Endodermal cell (in vitro differentiated cells): ENCODE results near the gene TRAPPC3L. TPM values are rescaled to one million over a fixed set of nuclear protein-coding genes. Genes with fewer than 3 reads are reported as not detected.

Experiments
- DNase-seq: peaks from one replicate; pipeline ENCODE4 v3.0.0-alpha.2; 2017
- H3K27ac ChIP-seq: 2 replicates; pipeline ENCODE4 v1.5.1; 2013; ENCODE audit warnings: mild to moderate bottlenecking, low read depth, low read length, moderate library complexity
- H3K27me3 ChIP-seq: 2 replicates; pipeline ENCODE4 v1.6.1; 2013; ENCODE audit warnings: mild to moderate bottlenecking, low read length, moderate library complexity; ENCODE audit not compliant: insufficient read depth, control insufficient read depth, poor library complexity, severe bottlenecking
- H3K36me3 ChIP-seq: 2 replicates; pipeline ENCODE4 v1.7.0; 2013; ENCODE audit warnings: mild to moderate bottlenecking, low read length, moderate library complexity; ENCODE audit not compliant: control insufficient read depth, insufficient read depth
- H3K4me1 ChIP-seq: one replicate; pipeline ENCODE4 v1.7.0; 2013; ENCODE audit warnings: low read length; ENCODE audit not compliant: control insufficient read depth, insufficient read depth
- H3K4me3 ChIP-seq: 2 replicates; pipeline ENCODE4 v1.5.1; 2013; ENCODE audit warnings: mild to moderate bottlenecking, low read length, moderate library complexity
- H3K9ac ChIP-seq: 2 replicates; pipeline ENCODE4 v1.6.1; 2013; ENCODE audit warnings: mild to moderate bottlenecking, low read length, moderate library complexity; ENCODE audit not compliant: poor library complexity, severe bottlenecking; ENCODE audit errors: extremely low read depth
- H3K9me3 ChIP-seq: 2 replicates; pipeline ENCODE4 v1.6.1; 2013; ENCODE audit warnings: mild to moderate bottlenecking, low read length, moderate library complexity; ENCODE audit not compliant: control insufficient read depth
- H3K27ac Mint-ChIP-seq: 2 replicates; pipeline ENCODE4 v1.8.0; 2020; ENCODE audit warnings: mixed read lengths
- H3K27me3 Mint-ChIP-seq: 2 replicates; pipeline ENCODE4 v1.8.0; 2021; ENCODE audit warnings: mild to moderate bottlenecking, mixed read lengths; ENCODE audit not compliant: insufficient read depth
- H3K36me3 Mint-ChIP-seq: 2 replicates; pipeline ENCODE4 v1.8.0; 2020; ENCODE audit warnings: low read depth, mixed read lengths
- H3K4me1 Mint-ChIP-seq: 2 replicates; pipeline ENCODE4 v1.8.0; 2020; ENCODE audit warnings: mixed read lengths
- H3K4me3 Mint-ChIP-seq: 2 replicates; pipeline ENCODE4 v1.8.0; 2020; ENCODE audit warnings: mild to moderate bottlenecking, moderate library complexity, mixed read lengths
- H3K9me3 Mint-ChIP-seq: 2 replicates; pipeline ENCODE4 v1.8.0; 2020; ENCODE audit warnings: mild to moderate bottlenecking, mixed read lengths
- WGBS, 2 experiments: methylation state at CpG; one replicate each; pipeline versions ENCODE4 v1.1.5 to v1.1.7; 2013; ENCODE audit warnings: missing lambda C conversion rate in 2 of 2, mixed read lengths in 1 of 2; ENCODE audit not compliant: insufficient coverage in 1 of 2, insufficient read length in 1 of 2; 5-methylcytosine and 5-hydroxymethylcytosine counted together
- total RNA-seq, 2 donors: library from RNA; stranded (reverse); fragmentation: NEBNext Ultra II Directional in 1 of 2; extraction: Animal tissue kit (Norgen Biotek cat#: 25700) in 1 of 2; gene quantifications; 2 replicates in 1 of 2; 3 replicates in 1 of 2; pipeline ENCODE4 v1.2.1, GENCODE V29; 2021
- TF ChIP-seq, protein P1 (sequence below): fragments of 200-600 bp; sonication (generic); conservative IDR thresholded peaks from 2 replicates; pipeline ENCODE4 v1.5.0; 2021; ENCODE audit warnings: antibody characterized with exemption, mild to moderate bottlenecking

The TRAPPC3L gene
- total RNA-seq, 2 donors from 2014 or later = not detected

DNA sequence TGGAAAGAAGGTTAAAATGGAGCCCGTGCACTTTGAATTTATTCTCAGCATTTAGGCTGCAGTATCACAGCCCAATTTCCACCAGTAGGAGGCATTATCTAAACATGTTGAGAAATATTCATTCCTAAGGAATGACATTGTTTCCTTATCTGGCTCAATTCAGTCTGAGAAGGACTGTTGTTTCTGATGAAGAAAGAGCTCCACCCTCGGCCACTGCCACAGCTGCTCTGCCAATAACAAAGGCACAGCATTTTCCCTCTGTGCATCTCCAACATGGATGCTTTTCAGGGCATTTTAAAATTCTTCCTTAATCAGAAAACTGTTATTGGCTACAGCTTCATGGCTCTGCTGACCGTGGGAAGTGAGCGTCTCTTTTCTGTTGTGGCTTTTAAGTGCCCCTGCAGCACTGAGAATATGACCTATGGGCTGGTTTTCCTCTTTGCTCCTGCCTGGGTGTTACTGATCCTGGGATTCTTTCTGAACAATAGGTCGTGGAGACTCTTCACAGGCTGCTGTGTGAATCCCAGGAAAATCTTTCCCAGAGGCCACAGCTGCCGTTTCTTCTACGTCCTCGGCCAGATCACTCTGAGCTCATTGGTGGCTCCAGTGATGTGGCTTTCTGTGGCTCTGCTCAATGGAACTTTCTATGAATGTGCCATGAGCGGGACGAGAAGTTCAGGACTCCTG lies 33.9 kb downstream of the TRAPPC3L start, which contains the start of gene CALHM5:
CALHM5 (plus strand) TSS at position 216 of the 687 bp plus-strand sequence; CDS start at position 274, 58 bp downstream.
- Histone ChIP-seq H3K9ac (peak within 1 kb of the TSS; percentile 7), H3K27ac (peak within 1 kb of the TSS; percentile 90), H3K27me3 (no peaks in the 10 kb centered on the region), H3K9me3 (peaks cover 11% of the 10 kb centered on the region), H3K36me3 (no peaks in the 10 kb centered on the region), H3K4me1 (peaks cover 7% of the 10 kb centered on the region), H3K4me3 (peak within 1 kb of the TSS; percentile 61)
- 66 to 67% methylated on average over 9 to 10 of the region's 10 CpGs for WGBS, 2 experiments
- H3K9me3 Mint-ChIP-seq = peaks cover 7% of the 10 kb centered on the region
- peaks cover 15% of the 10 kb centered on the region for H3K4me1 Mint-ChIP-seq
- TF ChIP-seq, protein P1, sequence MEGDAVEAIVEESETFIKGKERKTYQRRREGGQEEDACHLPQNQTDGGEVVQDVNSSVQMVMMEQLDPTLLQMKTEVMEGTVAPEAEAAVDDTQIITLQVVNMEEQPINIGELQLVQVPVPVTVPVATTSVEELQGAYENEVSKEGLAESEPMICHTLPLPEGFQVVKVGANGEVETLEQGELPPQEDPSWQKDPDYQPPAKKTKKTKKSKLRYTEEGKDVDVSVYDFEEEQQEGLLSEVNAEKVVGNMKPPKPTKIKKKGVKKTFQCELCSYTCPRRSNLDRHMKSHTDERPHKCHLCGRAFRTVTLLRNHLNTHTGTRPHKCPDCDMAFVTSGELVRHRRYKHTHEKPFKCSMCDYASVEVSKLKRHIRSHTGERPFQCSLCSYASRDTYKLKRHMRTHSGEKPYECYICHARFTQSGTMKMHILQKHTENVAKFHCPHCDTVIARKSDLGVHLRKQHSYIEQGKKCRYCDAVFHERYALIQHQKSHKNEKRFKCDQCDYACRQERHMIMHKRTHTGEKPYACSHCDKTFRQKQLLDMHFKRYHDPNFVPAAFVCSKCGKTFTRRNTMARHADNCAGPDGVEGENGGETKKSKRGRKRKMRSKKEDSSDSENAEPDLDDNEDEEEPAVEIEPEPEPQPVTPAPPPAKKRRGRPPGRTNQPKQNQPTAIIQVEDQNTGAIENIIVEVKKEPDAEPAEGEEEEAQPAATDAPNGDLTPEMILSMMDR = peak; percentile 76
- peak; percentile 70 for DNase-seq
- H3K27me3 Mint-ChIP-seq = no peaks in the 10 kb centered on the region
- H3K27ac Mint-ChIP-seq = peak within 1 kb of the TSS; percentile 87
- no peak within 1 kb of the TSS for H3K4me3 Mint-ChIP-seq
- H3K36me3 Mint-ChIP-seq = no peaks in the 10 kb centered on the region

DNA sequence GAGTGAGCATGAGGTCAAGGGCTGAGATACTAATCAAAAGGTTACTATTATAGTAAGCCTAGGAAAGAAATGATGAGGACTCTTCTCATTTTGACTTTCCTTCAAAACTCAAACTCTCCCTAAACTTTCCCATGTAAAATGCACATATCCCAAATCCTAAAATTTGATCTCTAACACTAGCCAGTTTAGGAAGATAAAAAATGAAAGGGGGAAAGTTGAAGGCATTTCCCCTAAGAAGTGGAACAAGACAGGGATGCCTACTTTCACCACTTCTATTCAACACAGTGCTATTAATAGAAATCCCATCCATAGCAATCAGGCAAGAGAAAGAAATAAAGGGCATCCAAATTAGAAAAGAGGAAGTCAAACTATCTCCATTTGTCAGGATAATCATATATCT lies 37.0 kb downstream of the TRAPPC3L start:
- H3K27ac ChIP-seq = no peak overlapping the region
- no peak overlapping the region for H3K4me3 Mint-ChIP-seq
- no peak overlapping the region for H3K4me3 ChIP-seq
- H3K36me3 Mint-ChIP-seq = no peaks in the 10 kb centered on the region
- H3K9ac ChIP-seq = no peak overlapping the region
- TF ChIP-seq, protein P1 = no peak
- DNase-seq = no peak
- no peak overlapping the region for H3K27ac Mint-ChIP-seq
- H3K4me1 ChIP-seq = peaks cover 7% of the 10 kb centered on the region
- H3K36me3 ChIP-seq = no peaks in the 10 kb centered on the region
- H3K9me3 Mint-ChIP-seq = peaks cover 21% of the 10 kb centered on the region
- H3K27me3 Mint-ChIP-seq = peaks cover 4% of the 10 kb centered on the region
- H3K4me1 Mint-ChIP-seq = peaks cover 13% of the 10 kb centered on the region
- no peaks in the 10 kb centered on the region for H3K27me3 ChIP-seq
- peaks cover 11% of the 10 kb centered on the region for H3K9me3 ChIP-seq

DNA sequence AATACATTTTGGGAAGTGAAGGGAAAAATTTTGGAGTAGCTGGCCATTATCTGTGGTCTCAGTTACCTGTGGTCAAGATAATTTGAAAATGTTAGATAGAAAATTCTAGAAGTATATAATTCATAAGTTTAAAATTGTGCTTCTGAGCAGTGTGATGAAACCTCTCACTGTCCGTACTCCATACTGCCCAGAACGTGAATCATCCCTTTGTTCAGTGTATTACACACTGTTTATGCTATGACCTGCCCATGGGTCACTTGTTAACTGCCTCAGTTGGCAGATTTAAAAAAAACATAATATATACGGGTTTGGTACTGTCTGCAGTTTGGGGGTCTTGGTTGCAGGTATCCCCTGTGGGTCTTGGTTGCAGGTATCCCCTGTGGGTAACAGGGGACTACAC lies 38.2 kb downstream of the TRAPPC3L start:
- Histone ChIP-seq H3K27me3 (no peaks in the 10 kb centered on the region), H3K4me1 (peaks cover 7% of the 10 kb centered on the region), H3K4me3 (no peak overlapping the region), H3K9ac (no peak overlapping the region), H3K27ac (no peak overlapping the region), H3K9me3 (peaks cover 11% of the 10 kb centered on the region), H3K36me3 (no peaks in the 10 kb centered on the region)
- DNase-seq = no peak
- peaks cover 12% of the 10 kb centered on the region for H3K4me1 Mint-ChIP-seq
- no peak overlapping the region for H3K27ac Mint-ChIP-seq
- TF ChIP-seq, protein P1 = no peak
- H3K4me3 Mint-ChIP-seq = no peak overlapping the region
- H3K27me3 Mint-ChIP-seq = peaks cover 8% of the 10 kb centered on the region
- WGBS, 2 experiments = 90 to 94% methylated on average over 2 to 3 of the region's 3 CpGs
- peaks cover 23% of the 10 kb centered on the region for H3K9me3 Mint-ChIP-seq
- H3K36me3 Mint-ChIP-seq = no peaks in the 10 kb centered on the region
